Esophagus muscularis mucosa (tissue), 3 donors: ENCODE measurements around the gene HBG2.

Experiments
- CTCF ChIP-seq, 3 experiments: fragments of 200-600 bp in 2 of 3; fragments of 450-650 bp in 1 of 3; sonication (generic) in 2 of 3; IDR thresholded peaks; one replicate each; pipeline ENCODE4 v1.5.1; 2017 to 2019; ENCODE audit warnings: antibody characterized with exemption in 3 of 3, mild to moderate bottlenecking in 2 of 3, moderate library complexity in 1 of 3
- POLR2A ChIP-seq: fragments of 450-650 bp; IDR thresholded peaks from one replicate; pipeline ENCODE4 v1.6.1; 2017; ENCODE audit warnings: antibody characterized with exemption, moderate library complexity, mild to moderate bottlenecking, low read depth

- no peak for TF ChIP-seq POLR2A
- TF ChIP-seq CTCF (IDR thresholded peaks at IDR 0.05) = no peak
Observed at GRCh38 chr11:5224538-5225479, 29.8 kb downstream of the HBG2 start.
